Liver (tissue), 9 donors: ENCODE measurements around the gene TEK. TPM values are rescaled to one million over a fixed set of nuclear protein-coding genes. Genes with fewer than 3 reads are reported as not detected.

Experiments
- DNase-seq: peaks from one replicate; pipeline ENCODE4 v3.0.0-alpha.2; 2017; ENCODE audit warnings: low spot score
- H3K27ac ChIP-seq, 2 donors: one replicate each; pipeline ENCODE4 v1.7.0; 2013; ENCODE audit warnings: inconsistent platforms in 2 of 2, low read length in 2 of 2, control low read depth in 1 of 2, low read depth in 1 of 2, mild to moderate bottlenecking in 1 of 2
- H3K27me3 ChIP-seq, 4 donors: one replicate each; pipeline versions ENCODE4 v1.6.1 to v1.7.0; 2013; ENCODE audit warnings: low read length in 3 of 4, inconsistent platforms in 1 of 4, mild to moderate bottlenecking in 1 of 4, moderate library complexity in 1 of 4; ENCODE audit not compliant: control insufficient read depth in 4 of 4, insufficient read depth in 4 of 4
- H3K36me3 ChIP-seq, 4 donors: one replicate each; pipeline versions ENCODE4 v1.6.1 to v1.7.0; 2013; ENCODE audit warnings: low read length in 3 of 4, mild to moderate bottlenecking in 3 of 4, low read depth in 1 of 4, moderate library complexity in 1 of 4; ENCODE audit not compliant: control insufficient read depth in 4 of 4, insufficient read depth in 3 of 4
- H3K4me1 ChIP-seq, 4 donors: one replicate each; pipeline versions ENCODE4 v1.6.1 to v1.7.0; 2013; ENCODE audit warnings: low read length in 3 of 4, mild to moderate bottlenecking in 3 of 4, moderate library complexity in 1 of 4; ENCODE audit not compliant: control insufficient read depth in 4 of 4, insufficient read depth in 4 of 4
- H3K4me3 ChIP-seq, 3 donors: one replicate each; pipeline versions ENCODE4 v1.6.1 to v1.7.0; 2013; ENCODE audit warnings: low read length in 3 of 3, control low read depth in 1 of 3, low read depth in 1 of 3, mild to moderate bottlenecking in 1 of 3
- H3K9ac ChIP-seq, 2 donors: one replicate each; pipeline ENCODE4 v1.7.0; 2013; ENCODE audit warnings: low read length in 2 of 2, mild to moderate bottlenecking in 2 of 2, moderate library complexity in 2 of 2, control low read depth in 1 of 2, low read depth in 1 of 2
- H3K9me3 ChIP-seq, 4 donors: one replicate each; pipeline versions ENCODE4 v1.6.1 to v1.7.0; 2013; ENCODE audit warnings: low read length in 3 of 4; ENCODE audit not compliant: control insufficient read depth in 4 of 4
- CTCF ChIP-seq: fragments of 150-350 bp; IDR thresholded peaks from 2 replicates; pipeline ENCODE4 v1.5.1; 2017; ENCODE audit warnings: improper control_type of control experiment, low read depth, low read length; ENCODE audit not compliant: missing input control
- EGR1 ChIP-seq, 2 donors: IDR thresholded peaks; 2 replicates each; pipeline ENCODE4 v1.6.1; 2016 to 2018; ENCODE audit warnings: antibody characterized with exemption in 2 of 2, low read depth in 2 of 2
- FOXA1 ChIP-seq: IDR thresholded peaks from 2 replicates; pipeline ENCODE4 v1.6.1; 2016; ENCODE audit warnings: antibody characterized with exemption
- FOXA2 ChIP-seq: IDR thresholded peaks from 2 replicates; pipeline ENCODE4 v1.6.1; 2016; ENCODE audit warnings: antibody characterized with exemption
- GABPA ChIP-seq, 2 donors: IDR thresholded peaks in 1 of 2; conservative IDR thresholded peaks in 1 of 2; 2 replicates each; pipeline ENCODE4 v1.6.1; 2016; ENCODE audit warnings: antibody characterized with exemption in 2 of 2, mild to moderate bottlenecking in 1 of 2, moderate library complexity in 1 of 2
- HNF4A ChIP-seq, 2 donors: conservative IDR thresholded peaks; 2 replicates each; pipeline ENCODE4 v1.6.1; 2016; ENCODE audit warnings: antibody characterized with exemption in 2 of 2, mild to moderate bottlenecking in 2 of 2
- HNF4G ChIP-seq: IDR thresholded peaks from 2 replicates; pipeline ENCODE4 v1.6.1; 2016; ENCODE audit warnings: antibody characterized with exemption
- JUND ChIP-seq, 2 donors: IDR thresholded peaks; 2 replicates each; pipeline ENCODE4 v1.6.1; 2016; ENCODE audit warnings: antibody characterized with exemption in 2 of 2
- MAX ChIP-seq: IDR thresholded peaks from 2 replicates; pipeline ENCODE4 v1.6.1; 2016; ENCODE audit warnings: antibody characterized with exemption
- NR2F2 ChIP-seq: IDR thresholded peaks from 2 replicates; pipeline ENCODE4 v1.6.1; 2016; ENCODE audit warnings: antibody characterized with exemption
- RAD21 ChIP-seq, 2 donors: IDR thresholded peaks; 2 replicates each; pipeline ENCODE4 v1.6.1; 2016; ENCODE audit warnings: antibody characterized with exemption in 2 of 2, mild to moderate bottlenecking in 2 of 2
- REST ChIP-seq: IDR thresholded peaks from 2 replicates; pipeline ENCODE4 v1.6.1; 2016; ENCODE audit warnings: antibody characterized with exemption, mild to moderate bottlenecking
- RXRA ChIP-seq, 2 donors: IDR thresholded peaks; 2 replicates each; pipeline ENCODE4 v1.6.1; 2017 to 2018; ENCODE audit warnings: antibody characterized with exemption in 2 of 2, mild to moderate bottlenecking in 1 of 2
- SP1 ChIP-seq: IDR thresholded peaks from 2 replicates; pipeline ENCODE4 v1.6.1; 2018; ENCODE audit warnings: antibody characterized with exemption, mild to moderate bottlenecking
- TAF1 ChIP-seq: conservative IDR thresholded peaks from 2 replicates; pipeline ENCODE4 v1.6.1; 2016; ENCODE audit warnings: antibody characterized with exemption, mild to moderate bottlenecking
- YY1 ChIP-seq: IDR thresholded peaks from 2 replicates; pipeline ENCODE4 v1.6.1; 2016; ENCODE audit warnings: antibody characterized with exemption, mild to moderate bottlenecking
- WGBS: extraction: QIAGEN DNeasy Blood & Tissue Kit; methylation state at CpG from one replicate; pipeline ENCODE4 v1.1.7; 2013; 5-methylcytosine and 5-hydroxymethylcytosine counted together
- polyA plus RNA-seq, 2 donors: library from polyadenylated mRNA; stranded (reverse) in 1 of 2; unstranded in 1 of 2; fragments of 200-250 nt in 1 of 2; fragments of >200 nt in 1 of 2; fragmentation: Nextera tagmentation in 1 of 2; extraction: Ambion mirVana in 1 of 2; gene quantifications; one replicate each; pipeline versions ENCODE4 v1.2.1 to v1.2.3, GENCODE V29; 2013 to 2015
- total RNA-seq, 2 donors: library from RNA; depleted of rRNA; stranded (reverse); fragments of >200 nt; gene quantifications; one replicate each; pipeline ENCODE4 v1.2.3, GENCODE V29; 2014
- TF ChIP-seq, protein P1 (sequence below): IDR thresholded peaks from 2 replicates; pipeline ENCODE4 v1.6.1; 2016; ENCODE audit warnings: antibody characterized with exemption
- TF ChIP-seq, protein P2 (sequence below): IDR thresholded peaks from 2 replicates; pipeline ENCODE4 v1.6.1; 2016; ENCODE audit warnings: antibody characterized with exemption
- donor health status: healthy.
- donor health status: healthy.
- donor health status: healthy.
- donor health status: healthy.
- donor health status: healthy.

The TEK gene
- total and polyA plus RNA-seq, 4 donors = 2.9 to 13.8 (median 8.4) TPM

- no peak for DNase-seq
- Histone ChIP-seq H3K27ac (no peak overlapping the region), H3K9ac (no peak overlapping the region), H3K4me3 (no peak overlapping the region), H3K4me1 (no peaks in the 10 kb centered on the region), H3K27me3 (peaks cover 0 to 4% (median 0%) of the 10 kb centered on the region in 4 donors), H3K36me3 (no peaks in the 10 kb centered on the region), H3K9me3 (no peaks in the 10 kb centered on the region)
- WGBS = 93% methylated on average over 14 of the region's 14 CpGs
- TF ChIP-seq TAF1 (no peak), SP1 (no peak), FOXA1 (no peak), HNF4A (conservative IDR thresholded peaks at IDR 0.05) (no peak), REST (no peak), FOXA2 (no peak), RXRA (IDR thresholded peaks at IDR 0.05) (no peak), HNF4G (no peak), NR2F2 (no peak), CTCF (no peak), GABPA (IDR thresholded peaks at IDR 0.05 in 1 of 2, conservative IDR thresholded peaks at IDR 0.05 in 1 of 2) (no peak), EGR1 (IDR thresholded peaks at IDR 0.05; ENCODE audit: low read depth in 2 of 2) (no peak), YY1 (no peak), RAD21 (IDR thresholded peaks at IDR 0.05) (no peak), JUND (IDR thresholded peaks at IDR 0.05) (no peak), MAX (no peak)
- TF ChIP-seq, protein P1, sequence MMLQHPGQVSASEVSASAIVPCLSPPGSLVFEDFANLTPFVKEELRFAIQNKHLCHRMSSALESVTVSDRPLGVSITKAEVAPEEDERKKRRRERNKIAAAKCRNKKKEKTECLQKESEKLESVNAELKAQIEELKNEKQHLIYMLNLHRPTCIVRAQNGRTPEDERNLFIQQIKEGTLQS = no peak
- TF ChIP-seq, protein P2, sequence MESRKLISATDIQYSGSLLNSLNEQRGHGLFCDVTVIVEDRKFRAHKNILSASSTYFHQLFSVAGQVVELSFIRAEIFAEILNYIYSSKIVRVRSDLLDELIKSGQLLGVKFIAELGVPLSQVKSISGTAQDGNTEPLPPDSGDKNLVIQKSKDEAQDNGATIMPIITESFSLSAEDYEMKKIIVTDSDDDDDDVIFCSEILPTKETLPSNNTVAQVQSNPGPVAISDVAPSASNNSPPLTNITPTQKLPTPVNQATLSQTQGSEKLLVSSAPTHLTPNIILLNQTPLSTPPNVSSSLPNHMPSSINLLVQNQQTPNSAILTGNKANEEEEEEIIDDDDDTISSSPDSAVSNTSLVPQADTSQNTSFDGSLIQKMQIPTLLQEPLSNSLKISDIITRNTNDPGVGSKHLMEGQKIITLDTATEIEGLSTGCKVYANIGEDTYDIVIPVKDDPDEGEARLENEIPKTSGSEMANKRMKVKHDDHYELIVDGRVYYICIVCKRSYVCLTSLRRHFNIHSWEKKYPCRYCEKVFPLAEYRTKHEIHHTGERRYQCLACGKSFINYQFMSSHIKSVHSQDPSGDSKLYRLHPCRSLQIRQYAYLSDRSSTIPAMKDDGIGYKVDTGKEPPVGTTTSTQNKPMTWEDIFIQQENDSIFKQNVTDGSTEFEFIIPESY = no peak
Observed at GRCh38 chr9:27212621-27213020, 103.6 kb downstream of the TEK start.
